Measurements from ENCODE around the gene GFOD2. TPM values are rescaled to one million over a fixed set of nuclear protein-coding genes. Genes with fewer than 3 reads are reported as not detected.

The GFOD2 gene
- total RNA-seq, 6 experiments from 2014 or later = 14.4 to 19.4 (median 16.9) TPM

GRCh38 chr16:67762385-67762784 is 43.3 kb upstream of the GFOD2 start:
- DNase-seq = no peak
- no peak for TF ChIP-seq CTCF (IDR thresholded peaks at IDR 0.05)
- H3K9me3 Mint-ChIP-seq = no peaks in the 10 kb centered on the region
- H3K27ac Mint-ChIP-seq = no peak overlapping the region
- H3K27me3 Mint-ChIP-seq (ENCODE audit: insufficient read depth) = peaks cover 2% of the 10 kb centered on the region; the same call in 1 of the 2 replicates
- H3K36me3 Mint-ChIP-seq (ENCODE audit: low read depth) = peaks cover 10% of the 10 kb centered on the region; the same call in 1 of the 2 replicates
- H3K4me1 Mint-ChIP-seq (ENCODE audit: low read depth) = no peaks in the 10 kb centered on the region; the same call in 1 of the 2 replicates
- no peak overlapping the region for H3K4me3 Mint-ChIP-seq

DNA sequence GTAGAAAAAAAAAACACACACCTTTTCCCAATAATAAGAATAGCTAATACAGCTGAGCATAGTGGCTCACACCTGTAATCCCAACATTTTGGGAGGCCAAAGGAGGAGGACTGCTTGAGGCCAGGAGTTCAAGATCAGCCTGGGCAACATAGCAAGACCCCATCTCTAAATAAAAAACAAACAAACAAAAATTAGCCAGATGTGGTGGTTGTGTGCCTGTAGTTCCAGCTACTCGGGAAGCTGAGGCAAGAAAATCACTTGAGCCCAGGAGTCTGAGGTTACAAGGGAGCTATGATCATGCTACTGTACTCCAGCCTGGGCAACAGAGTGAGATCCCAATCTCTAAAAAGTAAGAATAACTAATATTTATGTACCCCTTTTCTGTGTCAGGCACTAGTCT is 42.8 kb upstream of the GFOD2 start:
- H3K4me1 Mint-ChIP-seq (ENCODE audit: low read depth) = no peaks in the 10 kb centered on the region; the same call in 1 of the 2 replicates
- no peak overlapping the region for H3K4me3 Mint-ChIP-seq
- H3K36me3 Mint-ChIP-seq (ENCODE audit: low read depth) = peaks cover 10% of the 10 kb centered on the region; the same call in 1 of the 2 replicates
- DNase-seq = no peak
- H3K9me3 Mint-ChIP-seq = no peaks in the 10 kb centered on the region
- H3K27me3 Mint-ChIP-seq (ENCODE audit: insufficient read depth) = peaks cover 2% of the 10 kb centered on the region; the same call in 1 of the 2 replicates
- no peak overlapping the region for H3K27ac Mint-ChIP-seq
- no peak for TF ChIP-seq CTCF (IDR thresholded peaks at IDR 0.05)

GRCh38 chr16:67760956-67761230 is 41.8 kb upstream of the GFOD2 start:
- Mint-ChIP-seq H3K4me1 (ENCODE audit: low read depth) (no peaks in the 10 kb centered on the region), H3K36me3 (ENCODE audit: low read depth) (peaks cover under 1% of the 10 kb centered on the region; the same call in 1 of the 2 replicates), H3K9me3 (no peaks in the 10 kb centered on the region), H3K4me3 (no peak overlapping the region), H3K27ac (no peak overlapping the region), H3K27me3 (ENCODE audit: insufficient read depth) (peaks cover 2% of the 10 kb centered on the region; the same call in 1 of the 2 replicates)
- no peak for DNase-seq
- no peak for TF ChIP-seq CTCF (IDR thresholded peaks at IDR 0.05)

GRCh38 chr16:67760206-67760955 is 41.3 kb upstream of the GFOD2 start:
- no peak for DNase-seq
- Mint-ChIP-seq H3K9me3 (no peaks in the 10 kb centered on the region), H3K4me3 (no peak overlapping the region), H3K27ac (no peak overlapping the region), H3K27me3 (ENCODE audit: insufficient read depth) (peaks cover 2% of the 10 kb centered on the region; the same call in 1 of the 2 replicates), H3K36me3 (ENCODE audit: low read depth) (no peaks in the 10 kb centered on the region), H3K4me1 (ENCODE audit: low read depth) (no peaks in the 10 kb centered on the region)
- TF ChIP-seq CTCF (IDR thresholded peaks at IDR 0.05) = no peak

GRCh38 chr16:67758966-67759365 is 39.9 kb upstream of the GFOD2 start:
- no peaks in the 10 kb centered on the region for H3K36me3 Mint-ChIP-seq (ENCODE audit: low read depth)
- H3K9me3 Mint-ChIP-seq = no peaks in the 10 kb centered on the region
- peaks cover 2% of the 10 kb centered on the region; the same call in 1 of the 2 replicates for H3K27me3 Mint-ChIP-seq (ENCODE audit: insufficient read depth)
- no peak for TF ChIP-seq CTCF (IDR thresholded peaks at IDR 0.05)
- DNase-seq = no peak
- no peak overlapping the region for H3K4me3 Mint-ChIP-seq
- H3K27ac Mint-ChIP-seq = no peak overlapping the region
- no peaks in the 10 kb centered on the region for H3K4me1 Mint-ChIP-seq (ENCODE audit: low read depth)

All from HFFc6 (cell line).